VCaP (cell line): Measurements from ENCODE around the gene TBC1D2.
"Not testable (repeated sequence)": the region's sequence is repeated elsewhere in the genome, so short reads cannot be mapped to it uniquely, and the experiment has no call there.

ENCODE experiments used
- H3K27ac ChIP-seq: fragments of 450-650 bp; 2 replicates; pipeline ENCODE4 v1.5.1; 2017
- TF ChIP-seq, protein P1 (sequence below): fragments of 450-650 bp; conservative IDR thresholded peaks from 2 replicates; pipeline ENCODE4 v1.5.1; 2017; ENCODE audit warnings: mild to moderate bottlenecking, moderate library complexity

TBC1D2 gene

DNA sequence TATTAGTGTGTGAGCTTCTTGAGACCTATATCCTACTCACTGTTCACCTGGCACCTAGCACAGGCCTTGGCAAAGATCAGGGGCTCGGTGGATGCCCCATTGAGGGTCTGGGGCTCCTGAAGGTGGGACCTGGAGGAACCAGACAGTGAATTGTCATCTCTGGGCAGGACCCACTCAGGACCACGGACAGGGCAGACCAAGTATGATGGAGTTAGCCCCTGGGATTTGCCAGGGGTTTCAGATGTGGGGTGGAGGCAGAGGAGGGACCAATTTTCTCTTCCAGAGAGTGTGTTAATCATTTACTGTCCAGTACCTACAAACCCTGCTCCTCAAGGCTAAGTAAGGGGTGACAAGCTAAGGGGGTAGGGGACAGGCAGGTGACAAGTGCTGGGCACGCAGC is 29.3 kb upstream of the TBC1D2 start:
- H3K27ac ChIP-seq, result no peak overlapping the region
- TF ChIP-seq, protein P1, sequence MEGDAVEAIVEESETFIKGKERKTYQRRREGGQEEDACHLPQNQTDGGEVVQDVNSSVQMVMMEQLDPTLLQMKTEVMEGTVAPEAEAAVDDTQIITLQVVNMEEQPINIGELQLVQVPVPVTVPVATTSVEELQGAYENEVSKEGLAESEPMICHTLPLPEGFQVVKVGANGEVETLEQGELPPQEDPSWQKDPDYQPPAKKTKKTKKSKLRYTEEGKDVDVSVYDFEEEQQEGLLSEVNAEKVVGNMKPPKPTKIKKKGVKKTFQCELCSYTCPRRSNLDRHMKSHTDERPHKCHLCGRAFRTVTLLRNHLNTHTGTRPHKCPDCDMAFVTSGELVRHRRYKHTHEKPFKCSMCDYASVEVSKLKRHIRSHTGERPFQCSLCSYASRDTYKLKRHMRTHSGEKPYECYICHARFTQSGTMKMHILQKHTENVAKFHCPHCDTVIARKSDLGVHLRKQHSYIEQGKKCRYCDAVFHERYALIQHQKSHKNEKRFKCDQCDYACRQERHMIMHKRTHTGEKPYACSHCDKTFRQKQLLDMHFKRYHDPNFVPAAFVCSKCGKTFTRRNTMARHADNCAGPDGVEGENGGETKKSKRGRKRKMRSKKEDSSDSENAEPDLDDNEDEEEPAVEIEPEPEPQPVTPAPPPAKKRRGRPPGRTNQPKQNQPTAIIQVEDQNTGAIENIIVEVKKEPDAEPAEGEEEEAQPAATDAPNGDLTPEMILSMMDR, result no peak

DNA sequence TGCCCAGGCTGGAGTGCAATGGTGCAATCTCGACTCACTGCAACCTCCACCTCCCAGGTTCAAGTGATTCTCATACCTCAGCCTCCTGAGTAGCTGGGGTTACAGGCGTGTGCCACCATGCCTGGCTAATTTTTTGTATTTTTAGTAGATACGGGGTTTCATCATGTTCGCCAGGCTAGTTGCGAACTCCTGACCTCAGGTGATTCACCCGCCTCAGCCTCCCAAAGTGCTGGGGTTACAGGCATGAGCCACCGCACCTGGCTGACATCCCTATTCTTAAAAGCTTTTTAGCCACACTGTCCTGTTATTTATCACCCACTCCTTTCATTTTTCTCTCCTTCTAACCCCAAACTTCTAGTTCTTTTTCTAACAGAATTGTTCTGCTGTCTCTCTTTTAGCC is 27.7 kb upstream of the TBC1D2 start:
- H3K27ac ChIP-seq, result not testable (repeated sequence)

DNA sequence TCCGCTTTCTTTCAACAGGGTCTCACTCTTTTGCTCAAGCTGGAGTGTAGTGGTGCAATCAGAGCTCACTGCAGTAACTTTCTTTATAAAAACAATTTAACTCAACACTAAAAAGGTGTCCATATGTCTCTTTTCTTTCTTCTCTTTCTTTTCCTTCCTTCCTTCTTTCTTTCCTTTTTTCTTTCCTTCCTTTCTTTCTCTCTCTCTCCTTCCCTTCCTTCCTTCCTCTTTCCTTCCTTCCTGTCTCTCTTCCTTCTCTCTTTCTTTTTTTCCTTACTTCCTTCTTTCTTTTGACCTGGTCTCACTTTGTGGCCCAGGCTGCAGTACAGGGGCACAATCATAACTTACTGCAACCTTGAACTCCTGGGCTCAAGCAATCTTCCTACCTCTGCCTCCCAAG is 25.8 kb upstream of the TBC1D2 start:
- no peak overlapping the region for H3K27ac ChIP-seq
- TF ChIP-seq, protein P1, result no peak

DNA sequence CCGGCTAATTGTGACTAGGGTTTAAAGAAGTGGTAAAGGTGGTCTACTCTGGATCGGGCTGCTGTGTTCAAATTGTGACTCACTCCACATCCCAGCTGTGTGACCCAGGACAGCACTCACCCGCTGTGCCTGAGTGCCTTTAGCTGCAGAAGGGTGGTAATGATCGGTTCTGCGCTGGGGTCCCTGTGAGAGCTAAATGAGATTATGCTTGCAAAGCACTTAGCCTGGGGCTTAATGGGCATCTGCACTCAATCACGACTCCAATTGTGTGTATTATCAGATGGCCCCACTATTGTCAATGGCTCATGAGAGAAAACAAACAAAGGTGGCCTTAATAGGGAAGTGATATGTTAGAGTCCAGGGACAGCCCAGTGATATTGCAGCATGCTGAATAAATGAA is 25.1 kb upstream of the TBC1D2 start:
- H3K27ac ChIP-seq, result no peak overlapping the region
- TF ChIP-seq, protein P1, result no peak

DNA sequence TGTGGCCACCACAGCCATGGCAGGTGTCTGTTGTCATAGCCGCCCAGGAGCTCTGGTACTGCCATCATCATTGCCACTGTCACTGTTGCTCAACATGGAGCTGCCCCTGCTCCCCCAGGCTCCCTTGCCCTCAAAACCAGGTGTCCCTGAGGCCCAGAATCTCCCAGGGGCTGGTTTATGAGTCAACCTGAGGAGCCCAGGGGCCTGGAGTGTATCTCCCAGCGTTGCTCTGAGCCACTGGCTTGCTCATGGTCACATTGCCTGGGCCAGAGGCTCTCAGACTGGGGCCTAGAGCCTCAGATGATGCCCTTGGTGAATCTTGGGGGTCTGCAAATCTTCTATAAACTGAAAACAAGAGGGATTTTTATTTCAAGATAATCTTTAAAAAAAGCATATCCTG is 24.7 kb upstream of the TBC1D2 start:
- TF ChIP-seq, protein P1, result no peak
- no peak overlapping the region for H3K27ac ChIP-seq

DNA sequence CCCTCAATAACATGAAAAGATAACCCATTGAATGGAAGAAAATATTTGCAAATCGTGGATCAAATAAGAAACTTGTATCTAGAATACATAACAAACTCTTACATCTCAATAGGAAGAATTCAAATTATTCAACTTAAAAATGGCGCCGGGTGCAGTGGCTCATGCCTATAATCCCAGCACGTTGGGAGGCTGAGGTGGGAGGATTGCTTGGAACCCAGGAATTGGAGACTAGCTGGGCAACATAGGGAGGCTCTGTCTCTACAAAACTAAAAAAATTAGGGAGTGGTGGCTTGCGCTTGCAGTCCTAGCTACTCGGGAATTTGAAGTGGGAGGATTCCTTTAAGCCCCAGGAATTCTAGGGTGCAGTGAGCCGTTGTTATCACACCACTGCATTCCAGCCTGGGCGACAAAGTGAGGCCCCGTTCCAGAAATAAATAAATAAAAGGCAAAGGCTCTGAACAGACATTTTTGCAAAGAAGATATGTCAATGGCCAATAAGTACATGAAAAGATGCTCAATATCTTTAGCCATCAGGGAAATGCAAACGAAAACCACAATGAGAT is 21.5 kb upstream of the TBC1D2 start:
- TF ChIP-seq, protein P1, result no peak
- no peak overlapping the region for H3K27ac ChIP-seq

DNA sequence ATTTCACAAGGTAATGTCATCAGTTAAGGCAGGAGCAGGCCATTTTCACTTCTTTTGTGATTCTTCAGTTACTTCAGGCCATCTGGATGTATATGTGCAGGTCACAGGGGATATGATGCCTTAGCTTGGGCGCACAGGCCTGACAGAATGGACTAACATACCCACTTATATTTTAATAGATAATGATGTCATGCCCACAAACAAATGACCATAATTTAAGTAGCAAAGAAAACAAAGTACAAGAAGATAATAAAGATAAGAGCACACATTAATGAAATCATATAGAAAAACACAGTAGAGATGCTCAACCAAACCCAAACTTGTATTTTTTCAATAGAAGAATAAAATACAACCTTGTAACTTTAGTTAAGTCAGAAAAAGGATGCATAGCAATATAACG is 19.7 kb upstream of the TBC1D2 start:
- TF ChIP-seq, protein P1, result no peak
- H3K27ac ChIP-seq, result no peak overlapping the region

DNA sequence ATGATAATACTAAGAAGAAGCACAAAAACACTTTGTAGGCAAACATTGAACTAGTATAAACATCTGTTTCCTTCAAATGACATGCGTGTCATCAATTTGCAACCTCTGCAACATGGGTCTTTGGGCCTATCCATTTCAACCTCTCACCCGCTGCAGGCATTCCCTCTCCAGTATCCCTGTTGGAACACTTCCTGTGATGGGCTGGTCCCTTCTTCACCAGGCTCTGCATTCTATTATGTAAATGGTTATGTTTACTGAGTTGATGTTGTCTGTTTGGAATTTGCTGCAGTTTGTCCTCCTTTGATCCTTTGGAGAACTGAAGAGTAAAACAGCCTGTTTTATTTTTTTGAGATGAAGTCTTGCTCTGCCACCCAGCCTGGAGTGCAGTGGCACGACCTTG is 16.6 kb upstream of the TBC1D2 start:
- TF ChIP-seq, protein P1, result no peak
- H3K27ac ChIP-seq, result no peak overlapping the region
